CD4-positive, alpha-beta T cell treated with Interleukin-4 for 4 hours (primary cell): Measurements from ENCODE around the gene NODAL.

Source experiments
- DNase-seq: peaks from one replicate; pipeline ENCODE4 v3.0.0-alpha.2; 2020

The NODAL gene

DNA sequence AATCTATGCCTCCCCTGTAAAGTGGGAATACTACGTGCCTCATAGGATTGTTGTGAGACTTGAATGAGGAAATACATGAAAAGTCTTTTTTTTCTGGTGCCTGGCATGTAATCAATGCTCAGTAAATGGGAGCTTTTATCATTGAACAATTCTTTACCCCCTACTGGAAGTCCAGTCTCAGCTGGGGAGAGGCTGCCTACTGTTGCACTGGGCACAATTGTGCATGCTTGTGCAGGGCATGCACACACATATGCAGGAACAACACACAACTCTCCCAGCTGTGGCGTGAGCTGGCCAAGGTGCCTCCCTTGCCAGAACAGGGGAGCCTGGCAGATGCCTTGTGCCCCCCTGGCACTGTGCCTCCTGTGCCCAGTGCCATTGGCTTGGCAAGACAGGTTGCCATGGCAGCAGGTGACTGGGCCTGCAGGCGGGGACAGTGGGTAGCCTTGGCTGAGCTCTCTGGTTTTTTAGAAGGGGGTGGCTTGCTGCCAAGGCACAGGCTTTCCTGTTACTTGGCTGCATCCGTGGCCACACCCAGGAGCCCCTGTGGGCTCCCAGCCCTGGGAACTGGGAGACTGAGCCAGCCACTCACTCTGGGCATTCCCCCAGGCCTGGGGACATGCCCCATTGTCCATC is 21.0 kb upstream of the NODAL start:
- DNase-seq, result no peak

DNA sequence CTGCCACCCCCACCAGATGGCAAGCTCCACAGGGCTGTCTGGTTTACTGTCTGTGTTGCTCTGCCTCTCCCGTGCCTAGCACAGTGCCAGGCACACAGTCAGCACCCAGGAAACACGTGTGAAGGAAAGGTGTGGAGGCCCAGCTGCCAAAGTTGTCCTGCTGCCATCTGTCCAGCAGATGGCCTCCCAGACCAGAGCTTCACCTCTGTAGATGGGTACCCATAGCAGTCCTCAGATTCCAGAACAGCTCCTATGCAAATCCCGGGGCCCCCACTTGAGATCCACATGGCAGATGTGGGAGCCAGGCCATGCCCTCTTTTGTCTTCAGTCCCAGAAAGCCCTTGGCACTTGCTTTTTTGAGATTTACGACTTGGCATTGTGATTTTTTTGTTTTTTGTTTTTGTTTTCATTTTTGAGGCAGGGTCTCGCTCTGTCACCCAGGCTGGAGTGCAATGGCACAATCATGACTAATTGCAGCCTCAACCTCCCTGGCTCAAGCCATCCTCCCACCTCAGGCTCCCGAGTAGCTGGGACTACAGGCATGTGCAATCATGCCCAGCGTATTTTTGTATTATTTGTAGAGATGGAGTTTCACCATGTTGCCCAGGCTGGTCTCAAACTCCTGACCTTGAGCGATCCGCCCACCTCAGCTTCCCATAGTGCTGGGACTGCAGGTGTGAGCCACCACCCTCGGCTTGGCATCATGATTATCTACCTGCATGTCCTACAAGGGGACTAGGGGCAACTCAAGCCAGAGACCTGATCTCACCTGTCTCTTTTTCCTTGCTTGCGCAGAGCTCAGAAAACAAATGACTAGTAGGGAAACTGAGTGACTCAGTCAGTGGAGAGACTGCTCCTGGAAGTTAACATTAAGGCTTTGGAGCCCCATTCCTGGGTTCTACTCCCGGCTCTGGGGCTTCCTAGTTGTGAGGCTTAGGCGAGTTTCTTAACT is 20.2 kb upstream of the NODAL start:
- peak; percentile 33 for DNase-seq

DNA sequence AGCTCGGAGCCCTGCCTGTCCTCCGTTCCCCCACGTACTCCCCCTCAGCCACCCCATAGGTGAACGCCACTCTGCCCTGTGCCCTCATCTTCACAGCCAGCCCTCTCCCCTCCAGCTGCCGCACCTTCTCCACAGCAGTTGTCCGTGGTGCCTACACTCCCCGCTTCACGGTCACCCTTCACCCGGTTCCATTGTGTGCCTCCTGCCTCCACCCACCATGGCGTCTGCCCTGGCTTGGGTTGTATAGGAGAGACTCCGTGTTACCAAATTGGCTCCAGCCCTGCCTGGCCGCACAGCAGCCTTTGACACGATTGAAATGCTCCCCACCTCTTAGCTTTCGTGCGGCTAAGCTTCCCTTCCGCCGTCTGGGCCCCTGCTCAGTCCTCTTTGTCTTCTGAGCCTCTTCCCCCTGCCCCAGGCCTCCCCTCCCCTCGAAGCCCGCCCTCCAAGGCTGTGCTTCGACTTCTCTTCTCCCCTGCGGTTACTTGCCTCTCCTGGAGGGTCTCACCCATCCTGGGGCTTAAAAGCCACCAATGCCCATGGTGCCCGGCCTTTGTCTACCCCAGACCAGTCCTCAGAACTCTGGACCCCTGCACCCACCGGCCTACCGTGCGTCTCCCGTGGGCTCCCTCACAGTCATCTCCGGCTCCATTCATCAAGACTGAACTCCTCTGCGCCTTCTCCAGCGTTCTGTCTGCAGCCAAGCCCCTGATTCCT is 18.5 kb upstream of the NODAL start:
- DNase-seq, result no peak

DNA sequence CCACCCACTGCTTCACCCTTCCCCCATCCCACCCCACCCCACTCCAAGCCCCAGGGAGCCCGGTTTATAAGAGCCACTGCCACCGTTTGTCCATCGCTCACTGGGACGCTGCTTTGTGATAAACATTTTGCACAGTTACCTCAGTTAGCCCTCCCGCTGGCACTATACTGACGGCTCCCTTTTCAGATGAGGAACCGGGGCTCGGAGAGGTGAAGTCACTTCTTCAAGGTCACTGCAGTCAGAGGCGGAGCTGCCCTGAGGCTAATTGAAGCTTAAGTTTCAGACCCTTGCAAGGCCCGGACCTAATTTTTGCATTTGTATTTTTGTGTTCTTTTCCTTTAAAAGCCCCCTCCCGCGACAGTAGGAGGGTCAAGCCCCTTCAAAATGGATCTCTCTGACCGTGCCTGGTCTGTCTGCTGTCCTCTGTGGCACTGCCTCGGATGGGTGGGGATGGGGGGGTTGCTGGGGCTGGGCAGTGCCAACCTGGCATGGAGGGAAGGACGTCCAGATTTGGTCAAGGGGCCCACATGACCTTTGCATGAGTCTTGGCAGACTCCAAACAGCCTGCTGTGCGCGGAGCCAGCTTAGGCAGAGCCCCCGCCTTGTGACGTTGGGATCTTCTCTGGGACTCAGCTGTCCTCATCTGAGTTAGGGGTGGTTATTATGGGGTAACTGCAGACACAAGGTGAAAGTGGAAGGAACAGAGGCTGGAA is 17.7 kb upstream of the NODAL start:
- DNase-seq, result no peak

DNA sequence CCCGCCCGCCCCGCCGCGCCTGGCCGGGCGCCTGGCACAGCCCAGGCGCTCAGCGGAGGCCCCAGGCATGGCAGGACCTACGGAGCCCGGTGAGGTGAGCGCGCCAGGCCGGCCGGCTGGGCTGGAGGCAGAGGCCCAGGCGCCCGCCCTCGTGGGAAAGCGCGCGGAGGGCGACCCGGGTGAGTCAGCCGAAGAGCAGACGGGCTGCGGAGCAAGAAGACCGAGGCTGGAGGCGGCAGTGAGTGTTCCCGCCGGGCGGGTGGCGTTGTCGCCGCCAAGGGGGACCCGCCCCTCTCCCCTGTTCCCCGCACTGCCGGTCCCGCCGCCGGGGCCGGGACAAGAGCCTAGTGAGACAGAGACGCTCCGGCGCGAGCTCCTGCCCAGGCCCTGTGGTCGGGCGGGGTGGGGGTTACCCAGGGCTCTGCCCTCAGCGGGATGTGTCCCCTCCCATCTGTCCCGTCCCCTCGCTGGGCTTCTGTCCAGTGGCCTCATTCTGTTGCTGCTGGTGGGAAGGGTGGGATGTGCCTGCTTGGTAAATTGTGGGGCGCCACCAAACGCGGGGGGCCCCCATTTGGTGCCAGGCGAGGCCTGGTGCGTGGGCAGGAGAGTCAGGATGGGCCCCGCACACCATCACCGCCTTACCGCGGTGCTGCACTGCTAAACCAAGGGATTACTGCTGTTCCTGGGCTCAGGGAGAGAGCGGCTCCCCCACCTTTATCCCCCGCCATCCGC is 17.0 kb upstream of the NODAL start:
- no peak for DNase-seq

DNA sequence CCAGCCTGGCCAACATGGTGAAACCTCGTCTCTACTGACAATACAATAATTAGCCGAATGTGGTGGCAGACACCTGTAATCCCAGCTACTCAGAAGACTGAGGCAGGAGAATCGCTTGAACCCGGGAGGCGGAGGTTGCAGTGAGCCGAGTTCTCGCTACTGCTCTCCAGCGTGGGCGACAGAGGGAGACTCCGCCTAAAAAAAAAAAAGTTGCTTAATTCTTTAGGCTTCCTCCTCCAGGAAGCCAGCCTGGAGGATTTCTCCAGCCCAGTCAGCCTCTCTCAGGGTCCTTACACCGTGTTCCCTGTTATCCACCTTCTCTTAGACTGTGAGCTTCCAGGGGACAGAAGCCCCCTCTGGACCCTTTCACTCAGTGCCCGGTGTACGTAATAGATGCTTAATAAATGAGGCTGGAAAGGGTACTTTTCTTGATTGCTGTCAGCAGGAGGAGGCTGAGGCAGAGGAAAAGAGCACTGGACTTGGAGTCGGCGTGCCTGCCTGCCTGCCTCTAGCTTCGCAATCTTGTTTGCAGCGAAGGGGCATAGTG is 16.4 kb upstream of the NODAL start:
- DNase-seq, result no peak

DNA sequence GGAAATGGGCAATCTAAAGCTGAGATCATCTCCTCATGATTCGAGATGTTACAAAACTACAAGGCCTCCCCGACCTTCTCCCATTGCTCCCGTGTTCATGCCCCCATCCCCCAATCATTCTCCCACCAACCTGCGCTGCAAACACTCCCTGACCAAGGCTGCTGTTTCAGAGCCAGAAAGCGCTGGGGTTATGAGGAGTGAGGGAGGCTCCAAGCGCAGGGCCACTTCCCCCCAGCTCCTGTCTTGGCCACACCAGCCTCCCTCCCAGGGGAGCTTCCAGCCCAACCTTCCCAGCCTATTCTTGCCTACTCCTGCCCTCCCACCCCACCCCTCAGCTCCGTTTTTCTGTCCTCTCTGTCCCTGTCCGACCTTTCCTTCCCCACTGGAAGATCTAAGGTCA is 14.7 kb upstream of the NODAL start:
- DNase-seq, result no peak

DNA sequence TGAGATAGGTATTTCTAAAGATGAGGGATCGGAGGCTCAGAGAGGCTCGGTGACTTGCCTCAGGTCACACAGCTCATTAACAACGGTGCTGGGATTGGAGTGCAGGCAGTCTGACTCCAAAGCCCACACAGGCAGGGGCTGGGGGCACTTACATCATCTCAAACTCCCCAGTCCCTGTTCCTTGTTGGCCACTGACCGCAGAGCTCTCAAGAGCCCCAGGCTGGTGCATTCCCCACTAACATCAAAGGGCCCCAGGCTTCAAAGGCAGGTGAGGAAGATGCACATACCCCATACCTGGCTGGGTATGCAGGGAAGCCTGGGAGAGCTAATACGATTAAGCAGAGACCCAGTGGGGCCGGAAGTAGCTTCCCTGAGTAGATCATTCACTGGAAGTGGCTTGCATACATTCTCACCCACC is 13.7 kb upstream of the NODAL start:
- no peak for DNase-seq

DNA sequence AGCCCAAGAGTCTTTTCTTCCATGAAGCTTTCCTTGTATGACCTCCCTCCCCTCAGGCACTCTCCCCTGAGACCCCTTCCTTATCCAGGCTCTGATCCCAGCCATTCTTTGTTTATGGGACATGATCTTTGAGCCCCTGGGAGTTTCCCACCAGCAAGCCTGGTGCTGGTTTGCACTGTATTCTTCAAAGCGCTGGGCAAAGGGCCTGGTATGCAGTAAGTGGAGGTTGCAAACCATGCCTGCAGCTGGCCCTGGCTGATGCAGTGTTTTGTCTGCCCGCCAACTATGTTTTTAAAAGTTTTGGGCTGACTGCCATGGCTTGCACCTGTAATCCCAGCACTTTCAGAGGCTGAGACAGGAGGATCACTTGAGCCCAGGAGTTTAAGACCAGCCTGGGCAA is 6.8 kb upstream of the NODAL start:
- no peak for DNase-seq

DNA sequence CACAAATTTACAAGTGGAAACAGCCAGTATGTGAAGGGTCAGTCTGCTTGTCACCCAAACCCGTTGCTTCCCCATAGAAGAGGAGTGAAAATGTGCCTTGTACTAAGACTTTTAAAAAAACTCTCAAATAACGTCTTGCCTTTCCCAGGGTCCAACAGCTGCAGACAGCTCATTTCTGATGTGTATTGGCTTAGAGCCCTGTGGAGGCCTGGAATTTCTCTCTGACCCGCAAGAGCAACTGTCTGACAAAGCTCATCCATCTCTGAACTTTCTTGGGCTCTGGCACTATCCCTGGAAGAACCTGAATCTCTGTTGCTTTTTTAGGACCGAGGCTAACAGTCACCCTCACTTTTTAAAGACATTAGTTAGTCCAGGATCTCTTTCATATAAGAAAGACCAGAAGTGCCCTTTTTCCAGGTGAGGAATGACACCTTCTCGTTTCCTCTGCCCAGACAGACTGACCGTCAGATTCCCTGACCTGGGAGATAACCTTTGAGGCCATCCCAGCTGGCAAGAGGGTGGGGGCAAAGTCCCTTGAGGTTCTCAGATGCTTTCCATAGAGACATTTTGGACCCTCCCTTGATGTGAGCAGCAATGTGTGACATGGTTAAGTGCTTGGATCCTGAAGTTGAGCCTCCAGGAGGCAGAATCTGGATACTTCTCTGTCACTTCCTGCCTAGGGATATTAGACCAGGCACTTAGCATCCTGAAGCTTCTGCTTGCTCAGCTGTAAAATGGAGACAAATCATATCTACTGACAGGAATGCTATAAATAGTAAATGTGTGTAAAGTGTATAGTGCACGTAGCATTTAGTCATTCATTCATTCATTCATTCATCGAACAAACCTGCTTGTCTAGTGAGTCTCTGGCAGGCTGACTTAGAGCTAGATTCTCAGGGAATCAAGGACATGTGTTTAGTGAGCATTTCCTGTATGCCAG is 4.5 kb upstream of the NODAL start:
- DNase-seq, result no peak

DNA sequence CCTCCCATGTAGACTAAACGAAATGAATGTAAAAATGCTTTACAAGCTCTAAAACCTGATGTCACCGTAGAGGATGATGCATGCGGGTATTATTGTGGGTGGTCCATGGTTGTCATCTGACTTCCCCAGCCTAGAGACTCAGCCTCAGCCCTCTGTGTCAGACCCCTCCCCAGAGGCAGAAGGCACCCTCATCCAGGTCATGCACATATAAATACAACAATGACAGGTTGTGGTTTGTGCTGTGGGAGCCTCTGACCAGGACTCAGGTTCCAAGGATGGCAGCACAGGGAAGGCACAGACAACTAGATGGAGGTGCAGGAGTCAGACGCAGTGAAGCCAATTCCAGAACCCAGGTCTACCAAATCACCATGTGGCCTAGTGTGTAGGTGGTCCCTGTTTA is 3.3 kb upstream of the NODAL start:
- no peak for DNase-seq

DNA sequence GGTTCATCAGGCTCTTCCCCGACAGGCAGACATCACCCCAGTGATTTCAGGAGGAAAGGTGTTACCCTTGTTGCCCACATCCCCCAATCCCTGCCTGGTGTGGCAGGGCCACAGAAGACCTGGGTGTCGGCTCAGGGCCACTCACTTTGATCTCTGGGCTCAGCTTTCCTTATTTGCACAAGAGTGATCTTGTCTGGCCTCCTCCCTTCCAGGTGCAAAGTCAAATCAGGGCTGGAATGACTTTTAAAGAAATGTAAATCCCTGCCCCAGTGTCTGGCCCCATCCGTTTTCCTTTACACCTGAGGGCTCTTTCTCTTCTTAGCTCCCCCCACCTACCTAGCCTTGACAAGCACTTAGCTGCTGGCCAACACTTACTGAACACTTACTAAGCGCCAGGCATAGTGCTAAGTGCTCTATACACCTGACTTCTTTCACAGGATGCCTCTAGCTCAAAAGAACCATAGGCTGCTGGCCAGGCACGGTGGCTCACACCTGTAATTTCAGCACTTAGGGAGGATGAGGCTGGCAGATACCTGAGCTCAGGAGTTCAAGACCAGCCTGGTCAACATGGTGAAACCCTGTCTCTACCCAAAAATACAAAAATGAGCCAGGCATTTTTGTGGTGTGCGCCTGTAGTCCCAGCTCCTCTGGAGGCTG is 979 bp upstream of the NODAL start:
- DNase-seq, result no peak

DNA sequence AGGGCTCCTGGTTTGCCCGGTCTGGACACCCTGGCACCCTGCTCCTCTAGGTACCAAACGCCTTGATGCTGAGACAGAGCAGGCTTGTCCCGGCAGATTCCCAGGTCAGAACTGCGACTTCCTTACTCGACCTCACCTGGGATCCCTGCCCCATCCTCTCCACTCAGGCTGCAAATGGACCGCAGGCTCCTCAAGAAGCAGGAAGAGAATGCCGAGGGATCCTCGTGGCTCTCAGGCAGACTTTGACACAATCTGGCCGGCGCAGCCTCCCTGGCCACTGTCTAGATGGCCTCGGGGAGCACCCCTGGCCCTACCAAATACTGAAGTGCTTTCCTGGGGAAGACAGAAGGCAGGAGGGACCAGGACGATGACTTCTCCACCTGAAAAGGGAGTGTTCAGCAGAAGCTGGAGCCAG is 421 bp upstream of the NODAL start:
- no peak for DNase-seq

DNA sequence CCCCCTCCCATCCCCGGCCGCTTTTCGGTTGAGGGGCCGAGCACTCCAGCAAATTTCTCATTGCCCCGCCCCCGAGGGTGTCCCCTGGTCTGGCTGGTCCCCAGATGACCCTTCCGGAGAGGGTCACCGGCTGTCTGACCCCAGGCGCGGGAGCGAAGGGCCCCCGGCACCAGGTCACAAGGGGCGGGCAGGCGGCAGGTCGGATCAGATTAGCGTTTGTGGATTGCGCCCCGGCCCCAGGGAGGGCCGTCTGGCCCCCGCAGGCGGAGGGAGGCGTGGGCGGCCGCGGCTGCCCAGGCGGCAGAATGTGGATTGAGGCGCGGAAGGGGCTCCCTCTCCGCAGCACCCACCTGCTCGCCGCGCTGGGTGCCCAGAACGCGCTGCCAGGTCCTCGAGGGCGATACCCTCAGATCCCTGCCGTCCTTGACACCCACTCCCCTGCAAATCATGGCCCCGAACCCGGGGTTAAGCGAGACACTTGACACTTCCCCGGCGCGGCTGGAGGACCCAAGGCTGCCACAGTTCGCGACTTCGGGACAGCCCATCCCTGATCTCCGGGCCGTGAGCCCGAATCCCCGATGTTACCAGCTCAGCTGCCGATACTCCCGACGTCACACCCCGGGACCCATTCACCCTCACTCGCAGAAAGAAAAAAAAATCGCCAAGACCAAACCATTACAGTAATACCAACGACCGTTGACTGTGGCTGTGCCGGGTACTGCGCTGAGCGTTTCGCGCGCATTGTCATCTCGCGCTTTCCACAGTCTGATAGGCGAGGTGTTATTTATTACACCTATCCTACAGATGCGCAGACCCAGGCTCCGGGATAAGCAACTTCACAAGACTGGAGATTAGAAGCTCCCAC is 953 bp downstream of the NODAL start:
- no peak for DNase-seq

DNA sequence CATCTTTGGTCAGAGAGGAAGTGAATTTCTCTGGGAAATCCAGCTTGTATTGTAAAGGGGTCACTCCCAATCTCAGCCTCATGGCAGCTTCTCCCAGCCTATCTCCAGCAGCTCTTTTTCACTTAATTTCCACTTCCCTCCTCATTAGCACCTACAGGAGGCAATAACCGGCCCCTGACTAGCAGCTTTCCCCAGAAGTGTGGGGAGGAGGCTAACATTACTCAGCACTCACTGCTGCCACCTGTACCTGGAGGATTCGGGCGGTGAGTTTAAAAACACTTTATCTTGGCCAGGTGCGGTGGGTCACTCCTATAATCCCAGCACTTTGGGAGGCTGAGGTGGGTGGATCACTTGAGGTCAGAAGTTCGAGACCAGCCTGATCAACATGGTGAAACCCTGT is 3.8 kb downstream of the NODAL start:
- DNase-seq, result no peak

DNA sequence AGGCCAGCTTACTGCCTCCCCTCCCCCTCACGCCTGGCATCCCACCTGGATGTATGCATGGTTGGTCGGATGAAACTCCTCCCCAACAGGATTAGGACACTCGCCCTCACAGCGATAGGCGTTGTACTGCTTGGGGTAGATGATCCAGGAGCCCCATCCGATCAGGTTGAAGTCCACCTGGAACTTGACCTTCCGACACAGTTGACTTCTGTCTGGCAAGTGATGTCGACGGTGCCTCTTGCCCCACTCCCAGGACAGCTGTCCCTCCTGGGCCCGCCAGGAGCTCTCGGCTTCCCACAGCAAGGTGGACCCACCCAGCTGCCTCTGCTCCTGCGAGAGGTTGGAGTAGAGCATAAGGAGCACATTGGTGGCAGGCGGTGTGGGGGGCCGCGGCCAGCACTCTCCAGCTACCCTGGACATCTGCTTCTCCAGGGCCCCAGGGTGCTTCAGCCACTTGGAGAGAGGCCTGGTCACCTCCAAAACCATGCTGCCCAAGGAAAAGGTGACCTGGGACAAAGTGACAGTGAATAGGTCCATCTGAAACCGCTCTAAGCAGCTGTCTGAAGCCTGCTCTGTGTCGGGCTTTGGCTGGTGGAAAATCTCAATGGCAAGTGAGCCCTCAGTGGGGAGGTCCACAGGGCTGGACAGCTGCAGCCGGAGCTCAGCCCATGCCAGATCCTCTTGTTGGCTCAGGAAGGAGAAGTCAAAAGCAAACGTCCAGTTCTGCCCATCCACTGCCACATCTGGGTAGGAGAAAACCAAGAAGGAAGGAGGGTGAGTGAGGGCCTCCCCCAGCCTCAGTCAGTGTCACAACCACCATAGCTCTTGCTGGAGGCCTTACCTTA is 6.0 kb downstream of the NODAL start:
- DNase-seq, result no peak

DNA sequence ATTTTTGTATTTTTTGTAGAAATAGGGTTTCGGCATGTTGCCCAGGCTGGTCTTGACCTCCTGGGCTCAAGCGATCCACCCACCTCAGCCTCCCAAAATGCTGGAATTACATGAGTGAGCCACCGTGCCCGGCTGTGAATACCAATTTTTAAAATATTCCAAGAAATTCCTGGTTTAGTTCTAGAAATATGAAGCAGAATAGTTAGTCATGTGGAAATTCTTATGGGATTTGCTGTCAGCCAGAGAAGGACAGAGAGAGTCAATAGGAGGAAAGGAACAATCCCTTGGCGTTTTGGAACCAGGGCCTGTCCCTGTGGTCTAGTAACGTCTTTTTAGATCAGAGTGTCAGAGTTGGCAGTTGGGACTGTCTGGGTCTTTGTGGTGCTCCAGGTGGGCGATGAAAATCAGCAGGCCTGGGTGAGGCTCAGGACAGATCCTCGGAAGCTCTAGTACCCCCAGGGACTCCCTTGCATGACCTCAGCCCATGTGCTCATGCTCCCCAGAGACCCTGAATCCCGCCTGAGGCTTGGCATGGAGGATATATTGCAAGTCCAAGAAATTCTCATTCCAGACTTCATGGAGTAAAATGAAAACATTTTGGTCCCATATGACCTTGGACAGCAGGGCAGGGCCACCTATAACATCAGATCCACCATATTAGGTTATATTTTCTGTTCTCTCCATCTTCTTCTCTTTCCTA is 7.8 kb downstream of the NODAL start:
- no peak for DNase-seq
